Panc1 (cell line): Measurements from ENCODE around the gene MED13L.

Source experiments
- CTCF ChIP-seq: fragments of 450-650 bp; IDR thresholded peaks from 2 replicates; pipeline ENCODE4 v1.5.1; 2017; ENCODE audit warnings: mild to moderate bottlenecking
- POLR2AphosphoS5 ChIP-seq: IDR thresholded peaks from 2 replicates; pipeline ENCODE4 v1.6.1; 2012; ENCODE audit warnings: mild to moderate bottlenecking, low read depth, low read length, moderate library complexity
- REST ChIP-seq, 2 experiments: IDR thresholded peaks; 2 replicates each; pipeline ENCODE4 v1.6.1; 2011 to 2012; ENCODE audit warnings: low read depth in 2 of 2, control low read depth in 1 of 2, low read length in 1 of 2, mild to moderate bottlenecking in 1 of 2, moderate library complexity in 1 of 2; ENCODE audit not compliant: insufficient read depth in 1 of 2
- SIN3A ChIP-seq: IDR thresholded peaks from 2 replicates; pipeline ENCODE4 v1.6.1; 2012; ENCODE audit warnings: low read depth, mild to moderate bottlenecking, low read length, moderate library complexity, borderline replicate concordance; ENCODE audit not compliant: insufficient read depth
- TCF7L2 ChIP-seq: IDR thresholded peaks from 2 replicates; pipeline ENCODE4 v1.6.1; 2011; ENCODE audit warnings: mild to moderate bottlenecking, low read depth, low read length, inconsistent platforms

DNA sequence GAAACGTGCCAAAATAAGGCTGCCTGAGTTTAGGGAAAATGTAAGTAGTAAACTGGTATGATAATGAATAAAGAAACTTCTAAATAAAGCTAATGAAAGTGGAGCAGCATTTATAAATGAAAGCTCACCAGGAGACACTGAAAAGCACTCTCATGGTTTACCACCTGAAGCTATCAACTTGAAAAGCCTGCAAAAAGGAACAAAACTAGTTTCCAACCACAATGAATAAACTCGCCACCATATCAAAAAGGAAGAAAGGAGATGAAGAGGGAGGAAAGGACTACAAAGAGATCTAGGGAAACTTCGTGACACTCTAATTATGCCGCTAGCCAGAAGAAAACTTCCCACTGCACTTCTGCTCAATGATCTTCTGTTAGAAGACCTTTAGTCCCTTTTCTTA lies 66.7 kb downstream of the MED13L start:
- no peak for TF ChIP-seq REST (IDR thresholded peaks at IDR 0.05; ENCODE audit: insufficient read depth in 1 of 2, low read depth in 2 of 2, low read length in 1 of 2)
- no peak for TF ChIP-seq POLR2AphosphoS5
- TF ChIP-seq CTCF, result no peak
- no peak for TF ChIP-seq SIN3A
- no peak for TF ChIP-seq TCF7L2
